Measurements from ENCODE around the gene SLC35A3. TPM values are rescaled to one million over a fixed set of nuclear protein-coding genes. Genes with fewer than 3 reads are reported as not detected.

SLC35A3 gene
- polyA plus RNA-seq, 1 donor (not counting 4 experiments of a cell fraction or from before 2014, with no cell fraction given), result 25.9 TPM

DNA sequence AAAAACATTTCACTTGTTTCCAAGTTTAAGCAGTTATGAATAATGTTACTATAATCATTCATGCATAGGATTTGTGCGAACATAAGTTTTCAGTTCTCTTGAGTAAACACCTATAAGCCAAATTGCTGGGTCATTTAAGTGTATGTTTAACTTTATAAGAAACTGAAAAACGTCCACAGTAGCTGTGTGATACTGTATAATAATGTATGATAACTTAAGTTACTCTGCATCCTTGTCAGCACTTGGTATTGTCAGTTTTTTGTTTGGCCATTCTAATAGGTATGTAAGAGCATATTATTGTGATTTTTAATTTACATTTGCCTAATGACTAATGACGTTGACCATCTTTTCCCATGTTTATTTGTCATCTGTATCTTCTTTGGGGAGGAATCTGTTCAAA is 14.4 kb upstream of the SLC35A3 start:
- FAIRE-seq, result no peak
- Histone ChIP-seq H3K27me3 (ENCODE audit: control insufficient read depth, extremely low read depth, insufficient read depth, low read length) (no peaks in the 10 kb centered on the region), H3K36me3 (ENCODE audit: control insufficient read depth in 2 of 2, extremely low read depth in 1 of 2, insufficient read depth in 2 of 2, low read length in 2 of 2) (no peaks in the 10 kb centered on the region), H3K79me2 (ENCODE audit: control insufficient read depth, insufficient read depth, low read length) (no peaks in the 10 kb centered on the region), H3K27ac (ENCODE audit: control insufficient read depth, insufficient read depth, low read length) (no peak overlapping the region), H4K20me1 (ENCODE audit: control insufficient read depth, extremely low read depth, insufficient read depth, low read length) (no peaks in the 10 kb centered on the region), H3K4me3 (ENCODE audit: control insufficient read depth in 2 of 3, extremely low read depth in 1 of 3, insufficient read depth in 2 of 3, low read depth in 1 of 3, low read length in 3 of 3) (no peak overlapping the region), H3K4me1 (ENCODE audit: control insufficient read depth, extremely low read depth, insufficient read depth, low read length) (no peaks in the 10 kb centered on the region), H3K4me2 (ENCODE audit: control insufficient read depth, extremely low read depth, insufficient read depth, low read depth, low read length) (no peak overlapping the region), H3K9me1 (ENCODE audit: control insufficient read depth, extremely low read depth, insufficient read depth, low read length) (no peaks in the 10 kb centered on the region), H3K9me3 (ENCODE audit: control insufficient read depth, low read depth, low read length) (no peaks in the 10 kb centered on the region), H2AFZ (ENCODE audit: control insufficient read depth, low read length) (no peak overlapping the region), H3K9ac (ENCODE audit: control insufficient read depth, extremely low read depth, insufficient read depth, low read length) (no peak overlapping the region)
- no peak for DNase-seq (ENCODE audit: low read depth, low spot score)
- dilution Hi-C loops (cut with MboI; ENCODE audit: extremely low pct_ligation_motif_present, low sequenced_read_pairs), result no loop called here
- no peak for TF ChIP-seq EZH2 (IDR thresholded peaks at IDR 0.05; ENCODE audit: low read length)
- TF ChIP-seq, protein P1, sequence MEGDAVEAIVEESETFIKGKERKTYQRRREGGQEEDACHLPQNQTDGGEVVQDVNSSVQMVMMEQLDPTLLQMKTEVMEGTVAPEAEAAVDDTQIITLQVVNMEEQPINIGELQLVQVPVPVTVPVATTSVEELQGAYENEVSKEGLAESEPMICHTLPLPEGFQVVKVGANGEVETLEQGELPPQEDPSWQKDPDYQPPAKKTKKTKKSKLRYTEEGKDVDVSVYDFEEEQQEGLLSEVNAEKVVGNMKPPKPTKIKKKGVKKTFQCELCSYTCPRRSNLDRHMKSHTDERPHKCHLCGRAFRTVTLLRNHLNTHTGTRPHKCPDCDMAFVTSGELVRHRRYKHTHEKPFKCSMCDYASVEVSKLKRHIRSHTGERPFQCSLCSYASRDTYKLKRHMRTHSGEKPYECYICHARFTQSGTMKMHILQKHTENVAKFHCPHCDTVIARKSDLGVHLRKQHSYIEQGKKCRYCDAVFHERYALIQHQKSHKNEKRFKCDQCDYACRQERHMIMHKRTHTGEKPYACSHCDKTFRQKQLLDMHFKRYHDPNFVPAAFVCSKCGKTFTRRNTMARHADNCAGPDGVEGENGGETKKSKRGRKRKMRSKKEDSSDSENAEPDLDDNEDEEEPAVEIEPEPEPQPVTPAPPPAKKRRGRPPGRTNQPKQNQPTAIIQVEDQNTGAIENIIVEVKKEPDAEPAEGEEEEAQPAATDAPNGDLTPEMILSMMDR (optimal IDR thresholded peaks at IDR 0.05 in 1 of 3, IDR thresholded peaks at IDR 0.05 in 1 of 3, conservative IDR thresholded peaks at IDR 0.05 in 1 of 3; ENCODE audit: extremely low read depth in 1 of 3, insufficient read depth in 2 of 3, low read length in 3 of 3), result no peak

- H3K4me2 ChIP-seq (ENCODE audit: control insufficient read depth, extremely low read depth, insufficient read depth, low read depth, low read length), result no peak overlapping the region
- H3K36me3 ChIP-seq (ENCODE audit: control insufficient read depth in 2 of 2, extremely low read depth in 1 of 2, insufficient read depth in 2 of 2, low read length in 2 of 2), result no peaks in the 10 kb centered on the region
- H3K9me1 ChIP-seq (ENCODE audit: control insufficient read depth, extremely low read depth, insufficient read depth, low read length), result no peaks in the 10 kb centered on the region
- H4K20me1 ChIP-seq (ENCODE audit: control insufficient read depth, extremely low read depth, insufficient read depth, low read length), result no peaks in the 10 kb centered on the region
- no peak overlapping the region for H2AFZ ChIP-seq (ENCODE audit: control insufficient read depth, low read length)
- no peak for TF ChIP-seq EZH2 (IDR thresholded peaks at IDR 0.05; ENCODE audit: low read length)
- TF ChIP-seq, protein P1 (optimal IDR thresholded peaks at IDR 0.05 in 1 of 3, IDR thresholded peaks at IDR 0.05 in 1 of 3, conservative IDR thresholded peaks at IDR 0.05 in 1 of 3; ENCODE audit: extremely low read depth in 1 of 3, insufficient read depth in 2 of 3, low read length in 3 of 3), result no peak
- H3K4me3 ChIP-seq (ENCODE audit: control insufficient read depth in 2 of 3, extremely low read depth in 1 of 3, insufficient read depth in 2 of 3, low read depth in 1 of 3, low read length in 3 of 3), result no peak overlapping the region
- DNase-seq (ENCODE audit: low read depth, low spot score) (no peak), FAIRE-seq (no peak)
- H3K9ac ChIP-seq (ENCODE audit: control insufficient read depth, extremely low read depth, insufficient read depth, low read length), result no peak overlapping the region
- H3K9me3 ChIP-seq (ENCODE audit: control insufficient read depth, low read depth, low read length), result no peaks in the 10 kb centered on the region
- H3K4me1 ChIP-seq (ENCODE audit: control insufficient read depth, extremely low read depth, insufficient read depth, low read length), result no peaks in the 10 kb centered on the region
- dilution Hi-C loops (cut with MboI; ENCODE audit: extremely low pct_ligation_motif_present, low sequenced_read_pairs), result no loop called here
- H3K27ac ChIP-seq (ENCODE audit: control insufficient read depth, insufficient read depth, low read length), result no peak overlapping the region
- no peaks in the 10 kb centered on the region for H3K79me2 ChIP-seq (ENCODE audit: control insufficient read depth, insufficient read depth, low read length)
- no peaks in the 10 kb centered on the region for H3K27me3 ChIP-seq (ENCODE audit: control insufficient read depth, extremely low read depth, insufficient read depth, low read length)
Measured at GRCh38 chr1:99956755-99957154, 13.0 kb upstream of the SLC35A3 start.

Measured in keratinocyte (primary cell).